SK-N-SH (cell line): ENCODE results near the gene MTCL1. TPM values are rescaled to one million over a fixed set of nuclear protein-coding genes. Genes with fewer than 3 reads are reported as not detected.

ENCODE experiments used
- CTCF ChIA-PET: fragments of 300-600, 350-600 bp; formaldehyde crosslinking; extraction: SDS; loops from one replicate; lab custom pipeline; 2021; lab: Yijun Ruan, JAX
- POLR2A ChIA-PET: fragments of 350-600 bp; sonication (Branson Sonifier 250); formaldehyde crosslinking; extraction: SDS; loops from one replicate; lab custom pipeline; 2020; ENCODE audit warnings: antibody characterized with exemption, inconsistent platforms; lab: Yijun Ruan, JAX
- DNase-seq: peaks from one replicate; pipeline ENCODE4 v3.0.0; 2012
- H2AFZ ChIP-seq: fragments of 200-600 bp; sonication (generic); 2 replicates; pipeline ENCODE4 v1.8.1; 2016; ENCODE audit warnings: antibody characterized with exemption, mild to moderate bottlenecking, low read depth
- H3F3A ChIP-seq: fragments of 200-600 bp; sonication (generic); replicated peaks from 2 replicates; pipeline ENCODE3; 2016; ENCODE audit warnings: antibody characterized with exemption, mild to moderate bottlenecking; ENCODE audit not compliant: insufficient read depth
- H3K27ac ChIP-seq, 2 experiments: fragments of 200-500 bp in 1 of 2; fragments of 200-600 bp in 1 of 2; sonication (Bioruptor generic) in 1 of 2; sonication (generic), shearing (Covaris generic) in 1 of 2; 2 replicates each; pipeline versions ENCODE4 v1.5.1 to v1.6.1; 2014 to 2016; ENCODE audit warnings: low read depth in 2 of 2, inconsistent platforms in 1 of 2, low read length in 1 of 2, mild to moderate bottlenecking in 1 of 2, mixed read lengths in 1 of 2
- H3K27me3 ChIP-seq: fragments of 200-600 bp; sonication (generic), shearing (Covaris generic); 2 replicates; pipeline ENCODE4 v1.6.1; 2016; ENCODE audit warnings: mixed run types; ENCODE audit not compliant: insufficient read depth
- H3K36me3 ChIP-seq, 2 experiments: fragments of 200-500 bp in 1 of 2; fragments of 200-600 bp in 1 of 2; sonication (Bioruptor generic) in 1 of 2; sonication (generic) in 1 of 2; replicated peaks in 1 of 2; 2 replicates each; pipeline versions ENCODE3 to v1.5.1; 2014 to 2016; ENCODE audit warnings: low read length in 1 of 2, mild to moderate bottlenecking in 1 of 2; ENCODE audit not compliant: insufficient read depth in 2 of 2, control insufficient read depth in 1 of 2
- H3K4me1 ChIP-seq, 2 experiments: fragments of 200-500 bp in 1 of 2; fragments of 200-600 bp in 1 of 2; sonication (Bioruptor generic) in 1 of 2; sonication (generic), shearing (Covaris generic) in 1 of 2; 2 replicates each; pipeline versions ENCODE4 v1.5.1 to v1.6.1; 2014 to 2016; ENCODE audit warnings: low read depth in 1 of 2, low read length in 1 of 2, mixed run types in 1 of 2; ENCODE audit not compliant: insufficient read depth in 2 of 2, control insufficient read depth in 1 of 2
- H3K4me2 ChIP-seq: fragments of 200-600 bp; sonication (generic), shearing (Covaris generic); 2 replicates; pipeline ENCODE4 v1.6.1; 2017; ENCODE audit warnings: mixed run types
- H3K4me3 ChIP-seq, 2 experiments: fragments of 200-500 bp in 1 of 2; fragments of 200-600 bp in 1 of 2; sonication (Bioruptor generic) in 1 of 2; sonication (generic), shearing (Covaris generic) in 1 of 2; 2 replicates each; pipeline versions ENCODE4 v1.5.1 to v1.8.1; 2014 to 2016; ENCODE audit warnings: low read depth in 2 of 2, inconsistent platforms in 1 of 2, low read length in 1 of 2, mild to moderate bottlenecking in 1 of 2, mixed read lengths in 1 of 2, moderate library complexity in 1 of 2
- H3K79me2 ChIP-seq: fragments of 200-600 bp; sonication (generic); 2 replicates; pipeline ENCODE4 v1.8.1; 2017; ENCODE audit warnings: mild to moderate bottlenecking; ENCODE audit not compliant: insufficient read depth
- H3K9ac ChIP-seq: fragments of 200-600 bp; sonication (generic); 2 replicates; pipeline ENCODE4 v1.6.1; 2017; ENCODE audit warnings: mixed run types
- H3K9me2 ChIP-seq: fragments of 200-600 bp; sonication (generic); 2 replicates; pipeline ENCODE4 v1.6.1; 2017; ENCODE audit warnings: mixed run types
- H3K9me3 ChIP-seq: fragments of 200-600 bp; sonication (generic); 2 replicates; pipeline ENCODE4 v1.6.1; 2017; ENCODE audit warnings: mixed run types, mild to moderate bottlenecking, moderate library complexity
- H4K20me1 ChIP-seq: fragments of 200-600 bp; sonication (generic); 2 replicates; pipeline ENCODE4 v1.6.1; 2017; ENCODE audit warnings: mild to moderate bottlenecking, mixed run types; ENCODE audit not compliant: insufficient read depth
- GABPA ChIP-seq: IDR thresholded peaks from 2 replicates; pipeline ENCODE4 v1.4.0; 2012; ENCODE audit warnings: low read depth, mild to moderate bottlenecking
- POLR2AphosphoS5 ChIP-seq: IDR thresholded peaks from 2 replicates; pipeline ENCODE4 v1.6.1; 2012; ENCODE audit warnings: low read depth, low read length
- RCOR1 ChIP-seq: fragments of 150-350 bp; IDR thresholded peaks from 2 replicates; pipeline ENCODE4 v1.6.1; 2017; ENCODE audit warnings: antibody characterized with exemption, low read length
- REST ChIP-seq: IDR thresholded peaks from 2 replicates; pipeline ENCODE4 v1.6.1; 2012; ENCODE audit warnings: mild to moderate bottlenecking, low read depth, low read length, moderate library complexity
- RXRA ChIP-seq: IDR thresholded peaks from 2 replicates; pipeline ENCODE4 v1.4.0; 2012; ENCODE audit warnings: low read depth, mild to moderate bottlenecking, borderline replicate concordance
- SIN3A ChIP-seq: IDR thresholded peaks from 2 replicates; pipeline ENCODE4 v1.6.1; 2012; ENCODE audit warnings: low read depth, mild to moderate bottlenecking, low read length, moderate library complexity, borderline replicate concordance
- TCF12 ChIP-seq: IDR thresholded peaks from 2 replicates; pipeline ENCODE4 v1.4.0; 2012
- TEAD4 ChIP-seq: IDR thresholded peaks from 2 replicates; pipeline ENCODE4 v1.4.0; 2012; ENCODE audit warnings: mild to moderate bottlenecking, borderline replicate concordance; ENCODE audit not compliant: insufficient read depth
- WGBS: methylation state at CpG from one replicate; pipeline ENCODE4 v1.1.6; 2017; ENCODE audit warnings: low lambda C conversion rate; 5-methylcytosine and 5-hydroxymethylcytosine counted together
- polyA plus RNA-seq, 3 experiments: library from polyadenylated mRNA; depleted of rRNA; stranded (reverse); fragments of >200 nt; gene quantifications; 2 replicates each; pipeline ENCODE4 v1.2.3, GENCODE V29; 2012
- TF ChIP-seq, protein P1 (sequence below): IDR thresholded peaks from 2 replicates; pipeline ENCODE4 v1.4.0; 2012; ENCODE audit warnings: low read depth
- TF ChIP-seq, protein P2 (sequence below): fragments of 150-350 bp; IDR thresholded peaks from 2 replicates; pipeline ENCODE4 v1.6.1; 2016; ENCODE audit warnings: mild to moderate bottlenecking, low read depth, low read length
- TF ChIP-seq, protein P3 (sequence below): IDR thresholded peaks from 2 replicates; pipeline ENCODE4 v1.4.0; 2012; ENCODE audit warnings: low read depth, borderline replicate concordance

Gene MTCL1
- polyA plus RNA-seq, 1 of the 3 experiments (the other 2 are of a cell fraction) = 33.5 TPM

DNA sequence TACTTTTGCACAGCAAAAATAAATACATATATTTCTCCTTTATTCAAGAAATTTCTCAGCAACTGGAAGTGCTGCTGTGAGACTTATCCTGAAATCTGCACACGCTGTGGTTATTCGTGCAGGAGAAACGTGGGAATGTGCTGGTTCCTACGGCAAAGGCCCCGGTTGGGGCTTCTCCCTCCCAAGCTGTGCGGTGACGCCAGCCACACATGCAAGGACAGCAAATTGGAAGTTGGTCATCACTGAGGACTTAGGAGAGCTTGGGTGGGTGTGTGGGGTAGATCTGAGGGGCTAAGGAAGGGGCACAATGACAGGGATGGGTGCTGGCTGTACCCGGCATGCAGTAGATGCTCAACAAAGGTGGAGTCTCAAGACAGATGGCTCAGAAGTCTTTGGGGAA is 16.5 kb upstream of the MTCL1 start:
- Histone ChIP-seq H3K27ac (no peak overlapping the region), H3F3A (no peaks in the 10 kb centered on the region), H3K9ac (no peak overlapping the region), H3K36me3 (no peaks in the 10 kb centered on the region), H3K9me3 (no peaks in the 10 kb centered on the region), H3K4me2 (no peak overlapping the region), H3K27me3 (no peaks in the 10 kb centered on the region), H4K20me1 (no peaks in the 10 kb centered on the region), H2AFZ (no peak overlapping the region), H3K9me2 (no peaks in the 10 kb centered on the region), H3K4me3 (no peak overlapping the region), H3K79me2 (no peaks in the 10 kb centered on the region), H3K4me1 (no peaks in the 10 kb centered on the region)
- 99% methylated on average over 8 of the region's 8 CpGs for WGBS
- POLR2A ChIA-PET = no interaction called here
- no peak for TF ChIP-seq TEAD4
- no peak for TF ChIP-seq SIN3A
- TF ChIP-seq, protein P1, sequence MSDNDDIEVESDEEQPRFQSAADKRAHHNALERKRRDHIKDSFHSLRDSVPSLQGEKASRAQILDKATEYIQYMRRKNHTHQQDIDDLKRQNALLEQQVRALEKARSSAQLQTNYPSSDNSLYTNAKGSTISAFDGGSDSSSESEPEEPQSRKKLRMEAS = no peak
- TF ChIP-seq GABPA = no peak
- TF ChIP-seq, protein P2, sequence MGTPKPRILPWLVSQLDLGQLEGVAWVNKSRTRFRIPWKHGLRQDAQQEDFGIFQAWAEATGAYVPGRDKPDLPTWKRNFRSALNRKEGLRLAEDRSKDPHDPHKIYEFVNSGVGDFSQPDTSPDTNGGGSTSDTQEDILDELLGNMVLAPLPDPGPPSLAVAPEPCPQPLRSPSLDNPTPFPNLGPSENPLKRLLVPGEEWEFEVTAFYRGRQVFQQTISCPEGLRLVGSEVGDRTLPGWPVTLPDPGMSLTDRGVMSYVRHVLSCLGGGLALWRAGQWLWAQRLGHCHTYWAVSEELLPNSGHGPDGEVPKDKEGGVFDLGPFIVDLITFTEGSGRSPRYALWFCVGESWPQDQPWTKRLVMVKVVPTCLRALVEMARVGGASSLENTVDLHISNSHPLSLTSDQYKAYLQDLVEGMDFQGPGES = no peak
- TF ChIP-seq POLR2AphosphoS5 = no peak
- TF ChIP-seq RCOR1 = no peak
- no peak for TF ChIP-seq REST
- no peak for TF ChIP-seq RXRA
- no peak for TF ChIP-seq TCF12
- TF ChIP-seq, protein P3, sequence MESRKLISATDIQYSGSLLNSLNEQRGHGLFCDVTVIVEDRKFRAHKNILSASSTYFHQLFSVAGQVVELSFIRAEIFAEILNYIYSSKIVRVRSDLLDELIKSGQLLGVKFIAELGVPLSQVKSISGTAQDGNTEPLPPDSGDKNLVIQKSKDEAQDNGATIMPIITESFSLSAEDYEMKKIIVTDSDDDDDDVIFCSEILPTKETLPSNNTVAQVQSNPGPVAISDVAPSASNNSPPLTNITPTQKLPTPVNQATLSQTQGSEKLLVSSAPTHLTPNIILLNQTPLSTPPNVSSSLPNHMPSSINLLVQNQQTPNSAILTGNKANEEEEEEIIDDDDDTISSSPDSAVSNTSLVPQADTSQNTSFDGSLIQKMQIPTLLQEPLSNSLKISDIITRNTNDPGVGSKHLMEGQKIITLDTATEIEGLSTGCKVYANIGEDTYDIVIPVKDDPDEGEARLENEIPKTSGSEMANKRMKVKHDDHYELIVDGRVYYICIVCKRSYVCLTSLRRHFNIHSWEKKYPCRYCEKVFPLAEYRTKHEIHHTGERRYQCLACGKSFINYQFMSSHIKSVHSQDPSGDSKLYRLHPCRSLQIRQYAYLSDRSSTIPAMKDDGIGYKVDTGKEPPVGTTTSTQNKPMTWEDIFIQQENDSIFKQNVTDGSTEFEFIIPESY = no peak
- CTCF ChIA-PET = interaction anchor here (0.8 to 3.7 kb wide), 4 partner anchors 7 to 299 kb away, joined by 3 to 32 read pairs (median 12); no protein-coding TSS in a partner anchor
- DNase-seq = no peak
